GM12878 (cell line): Measurements from ENCODE around the gene PDZD2. TPM values are rescaled to one million over a fixed set of nuclear protein-coding genes. Genes with fewer than 3 reads are reported as not detected.

Experiments
- ATAC-seq: fragments of 200-7000 bp; cut with Tn5 transposase; 3 replicates; pipeline ENCODE4 v1.9.1; 2020; ENCODE audit warnings: mild to moderate bottlenecking, moderate library complexity
- BruUV-seq: library from RNA; stranded (reverse); fragments of 400-500 nt; replicated peaks from 2 replicates; lab custom pipeline; 2021; lab: Mats Ljungman, UMichigan
- CTCF ChIA-PET: fragments of 300-600 bp; sonication (Branson Sonifier 250); formaldehyde crosslinking; extraction: SDS; loops from one replicate; lab custom pipeline; 2021; ENCODE audit warnings: inconsistent platforms; lab: Yijun Ruan, JAX
- POLR2A ChIA-PET: fragments of 350-600 bp; formaldehyde crosslinking; extraction: SDS; loops from one replicate; lab custom pipeline; 2021; ENCODE audit warnings: inconsistent platforms; lab: Charles Lee
- RAD21 ChIA-PET: fragments of 300-600 bp; sonication (Branson Sonifier 250); formaldehyde crosslinking; loops from one replicate; lab custom pipeline; 2023; ENCODE audit warnings: antibody characterized with exemption; ENCODE audit not compliant: unreplicated experiment; lab: Charles Lee
- SMC1A ChIA-PET: fragments of 300-600 bp; sonication (Branson Sonifier 250); formaldehyde crosslinking; loops from one replicate; lab custom pipeline; 2023; ENCODE audit not compliant: unreplicated experiment, uncharacterized antibody; lab: Charles Lee
- DNase-seq: peaks from one replicate; pipeline ENCODE4 v3.0.0-alpha.2; 2011; ENCODE audit warnings: low read depth, low spot score
- FAIRE-seq: peaks from 3 replicates; lab custom pipeline; 2011; peaks lifted over from hg19 to GRCh38; lab: Jason Lieb, UNC
- H2AFZ ChIP-seq: 2 replicates; pipeline ENCODE4 v1.6.0; 2011; ENCODE audit warnings: low read depth, low read length, control low read depth; ENCODE audit not compliant: control insufficient read depth
- H3K27ac ChIP-seq: 2 replicates; pipeline ENCODE4 v1.5.1; 2011; ENCODE audit warnings: control low read depth; ENCODE audit not compliant: control insufficient read depth, insufficient read depth
- H3K27me3 ChIP-seq, 2 experiments: replicated peaks in 1 of 2; 2 replicates each; pipeline versions ENCODE4 v1.6.0 to v1.6.1; 2011; ENCODE audit warnings: low read length in 1 of 2; ENCODE audit not compliant: control insufficient read depth in 2 of 2, insufficient read depth in 2 of 2
- H3K36me3 ChIP-seq, 2 experiments: 2 replicates each; pipeline ENCODE4 v1.5.1; 2011; ENCODE audit warnings: low read length in 1 of 2; ENCODE audit not compliant: control insufficient read depth in 2 of 2, insufficient read depth in 2 of 2
- H3K4me1 ChIP-seq: 2 replicates; pipeline ENCODE4 v1.6.1; 2011; ENCODE audit warnings: mild to moderate bottlenecking, low read length, moderate library complexity, mixed read lengths; ENCODE audit not compliant: control insufficient read depth, insufficient read depth
- H3K4me2 ChIP-seq: 2 replicates; pipeline ENCODE4 v1.6.0; 2011; ENCODE audit warnings: control low read depth; ENCODE audit not compliant: control insufficient read depth, insufficient read depth
- H3K4me3 ChIP-seq: fragments of 200-600 bp; sonication (generic); 2 replicates; pipeline ENCODE4 v1.5.1; 2016
- H3K79me2 ChIP-seq: 2 replicates; pipeline ENCODE4 v1.6.0; 2011; ENCODE audit warnings: low read length; ENCODE audit not compliant: control insufficient read depth, insufficient read depth
- H3K9ac ChIP-seq: 2 replicates; pipeline ENCODE4 v1.8.0; 2011; ENCODE audit warnings: low read length, control low read depth, mixed read lengths; ENCODE audit not compliant: control insufficient read depth, insufficient read depth
- H3K9me3 ChIP-seq: replicated peaks from 3 replicates; pipeline ENCODE4 v1.5.1; 2011; ENCODE audit warnings: mild to moderate bottlenecking, low read length; ENCODE audit not compliant: control insufficient read depth, insufficient read depth
- H4K20me1 ChIP-seq: 2 replicates; pipeline ENCODE4 v1.6.0; 2011; ENCODE audit not compliant: control insufficient read depth, insufficient read depth
- ATF2 ChIP-seq: IDR thresholded peaks from 2 replicates; pipeline ENCODE4 v1.6.1; 2012; ENCODE audit warnings: low read length, inconsistent platforms
- EP300 ChIP-seq, 2 experiments: fragments of 150-350 bp in 1 of 2; IDR thresholded peaks; 2 replicates each; pipeline ENCODE4 v1.6.1; 2011 to 2012; ENCODE audit warnings: low read depth in 2 of 2, low read length in 2 of 2, borderline replicate concordance in 1 of 2, improper control_type of control experiment in 1 of 2, inconsistent platforms in 1 of 2; ENCODE audit not compliant: control insufficient read depth in 1 of 2
- EZH2 ChIP-seq: IDR thresholded peaks from 2 replicates; pipeline ENCODE4 v1.6.1; 2012; ENCODE audit warnings: low read depth, mild to moderate bottlenecking, control low read depth, inconsistent platforms, low read length, borderline replicate concordance; ENCODE audit not compliant: control insufficient read depth
- FOS ChIP-seq: IDR thresholded peaks from 3 replicates; pipeline ENCODE4 v1.6.1; 2011; ENCODE audit warnings: borderline replicate concordance; ENCODE audit not compliant: insufficient read length; ENCODE audit errors: extremely low read depth
- HCFC1 ChIP-seq: fragments of 150-350 bp; IDR thresholded peaks from 2 replicates; pipeline ENCODE4 v1.6.1; 2014; ENCODE audit warnings: low read length
- HDAC2 ChIP-seq: fragments of 200-600 bp; sonication (generic); IDR thresholded peaks from 2 replicates; pipeline ENCODE4 v1.6.1; 2017
- HDGF ChIP-seq: fragments of 450-650 bp; IDR thresholded peaks from 2 replicates; pipeline ENCODE4 v1.6.1; 2016; ENCODE audit warnings: antibody characterized with exemption
- MXI1 ChIP-seq: fragments of 150-350 bp; IDR thresholded peaks from 2 replicates; pipeline ENCODE4 v1.6.1; 2011; ENCODE audit warnings: low read depth, mild to moderate bottlenecking, inconsistent platforms, low read length, improper control_type of control experiment
- MYC ChIP-seq: IDR thresholded peaks from 2 replicates; pipeline ENCODE4 v1.6.1; 2011; ENCODE audit warnings: mild to moderate bottlenecking, low read length, moderate library complexity, inconsistent platforms; ENCODE audit not compliant: insufficient read depth, insufficient replicate concordance, insufficient read length, severe bottlenecking
- NFIC ChIP-seq: IDR thresholded peaks from 2 replicates; pipeline ENCODE4 v1.6.1; 2012; ENCODE audit warnings: low read depth, mild to moderate bottlenecking, inconsistent platforms, low read length, moderate library complexity
- NFYB ChIP-seq: IDR thresholded peaks from 2 replicates; pipeline ENCODE4 v1.6.1; 2011; ENCODE audit warnings: low read depth, mild to moderate bottlenecking, low read length, improper control_type of control experiment, moderate library complexity; ENCODE audit not compliant: insufficient read depth
- PML ChIP-seq: IDR thresholded peaks from 2 replicates; pipeline ENCODE4 v1.6.1; 2012; ENCODE audit warnings: low read length, inconsistent platforms
- POLR2AphosphoS5 ChIP-seq: IDR thresholded peaks from 2 replicates; pipeline ENCODE4 v1.6.1; 2011; ENCODE audit warnings: mild to moderate bottlenecking, low read length, inconsistent platforms
- RAD51 ChIP-seq: fragments of 450-650 bp; IDR thresholded peaks from 2 replicates; pipeline ENCODE4 v1.6.1; 2016; ENCODE audit warnings: moderate library complexity, mild to moderate bottlenecking, inconsistent platforms
- RELB ChIP-seq: fragments of 450-650 bp; IDR thresholded peaks from 2 replicates; pipeline ENCODE4 v1.6.1; 2017; ENCODE audit warnings: low read depth, mild to moderate bottlenecking, moderate library complexity
- RFX5 ChIP-seq: IDR thresholded peaks from 2 replicates; pipeline ENCODE4 v1.6.1; 2011; ENCODE audit warnings: low read depth, low read length, improper control_type of control experiment
- SIN3A ChIP-seq: IDR thresholded peaks from 2 replicates; pipeline ENCODE4 v1.6.1; 2012; ENCODE audit warnings: low read depth, low read length, improper control_type of control experiment
- SREBF1 ChIP-seq: IDR thresholded peaks from 2 replicates; pipeline ENCODE4 v1.6.1; 2012; ENCODE audit warnings: mild to moderate bottlenecking, low read length
- TCF3 ChIP-seq: IDR thresholded peaks from 2 replicates; pipeline ENCODE4 v1.6.1; 2012; ENCODE audit warnings: low read depth, mild to moderate bottlenecking, low read length, borderline replicate concordance; ENCODE audit not compliant: insufficient read depth
- ZNF384 ChIP-seq: IDR thresholded peaks from 2 replicates; pipeline ENCODE4 v1.6.1; 2012; ENCODE audit warnings: low read depth, mild to moderate bottlenecking, low read length, improper control_type of control experiment, borderline replicate concordance
- WGBS: methylation state at CpG from one replicate; pipeline ENCODE4 v1.1.6; 2016; ENCODE audit warnings: low lambda C conversion rate; ENCODE audit not compliant: insufficient replicate concordance, insufficient coverage; ENCODE audit errors: missing lambda C conversion rate; 5-methylcytosine and 5-hydroxymethylcytosine counted together
- in situ Hi-C: fragments of 300-500 bp; cut with MboI; formaldehyde crosslinking; loops from 9 replicates; pipeline ENCODE4 v1.14.3; 2018; ENCODE audit warnings: mixed read lengths
- intact Hi-C: fragments of 100-400 bp; cut with micrococcal nuclease; formaldehyde crosslinking; loops from one replicate; pipeline ENCODE4 v1.14.2; 2022; ENCODE audit not compliant: unreplicated experiment
- polyA plus RNA-seq, 11 experiments: library from polyadenylated mRNA; depleted of rRNA in 4 of 11; unstranded in 6 of 11; stranded (reverse) in 5 of 11; fragments of >200 nt; fragmentation: Nextera tagmentation in 4 of 11; fragmentation: Illumina TruSeq in 1 of 11; extraction: Ambion mirVana in 4 of 11; extraction: Trizol in 1 of 11; gene quantifications; 1 replicate in 1 of 11; 2 replicates in 10 of 11; pipeline versions ENCODE4 v1.2.1 to v1.2.3, GENCODE V29; 2011 to 2016; ENCODE audit warnings: inconsistent platforms in 2 of 11, missing spikeins in 2 of 11, low read depth in 1 of 11
- total RNA-seq, 4 experiments: library from RNA; depleted of rRNA in 3 of 4; stranded (reverse); fragments of >200 nt in 3 of 4; fragmentation: Illumina TruSeq in 1 of 4; extraction: Trizol in 1 of 4; gene quantifications; 2 replicates each; pipeline versions ENCODE4 v1.2.1 to v1.2.3, GENCODE V29; 2013 to 2021

The PDZD2 gene
- total and polyA plus RNA-seq, 10 of the 15 experiments (the other 5 are each of a cell fraction or from before 2014, with no cell fraction given) = 0.01 to 0.58 (median 0.29) TPM; not detected in 3

- H3K4me3 ChIP-seq = no peak overlapping the region
- ChIA-PET SMC1A (no interaction called here), POLR2A (no interaction called here), RAD21 (no interaction called here), CTCF (interaction anchor here (1.2 kb wide), 1 partner anchor 9 kb away, joined by 6 read pairs; no protein-coding TSS in a partner anchor)
- no peak overlapping the region for H2AFZ ChIP-seq
- no peaks in the 10 kb centered on the region for H3K79me2 ChIP-seq
- no peak for TF ChIP-seq MYC
- TF ChIP-seq HDAC2 = no peak
- no peak for TF ChIP-seq TCF3
- TF ChIP-seq EP300 (IDR thresholded peaks at IDR 0.05; ENCODE audit: borderline replicate concordance in 1 of 2, control insufficient read depth in 1 of 2, low read depth in 2 of 2, low read length in 2 of 2) = no peak
- no peak for TF ChIP-seq NFYB
- no peak for TF ChIP-seq FOS
- no peak for TF ChIP-seq POLR2AphosphoS5
- TF ChIP-seq RFX5 = no peak
- TF ChIP-seq SREBF1 = no peak
- TF ChIP-seq NFIC = no peak
- TF ChIP-seq RAD51 = no peak
- TF ChIP-seq SIN3A = no peak
- no peak for TF ChIP-seq PML
- no peak for TF ChIP-seq MXI1
- TF ChIP-seq EZH2 = no peak
- TF ChIP-seq ZNF384 = no peak
- no peak for TF ChIP-seq RELB
- no peak for TF ChIP-seq HCFC1
- no peak for TF ChIP-seq HDGF
- TF ChIP-seq ATF2 = no peak
- WGBS = 37% methylated on average over 10 of the region's 10 CpGs
- no peaks in the 10 kb centered on the region for H3K9me3 ChIP-seq
- FAIRE-seq (no peak), DNase-seq (no peak), ATAC-seq (no peak)
- in situ Hi-C loops = no loop called here
- BruUV-seq = no TSS peak
- H3K27ac ChIP-seq = no peak overlapping the region
- H3K4me2 ChIP-seq = no peak overlapping the region
- H3K4me1 ChIP-seq = no peaks in the 10 kb centered on the region
- intact Hi-C loops = no loop called here
- no peaks in the 10 kb centered on the region for H3K36me3 ChIP-seq
- H3K27me3 ChIP-seq = peaks cover 0 to 2% of the 10 kb centered on the region in 2 experiments; a peak in 1 of 4 replicates
- no peak overlapping the region for H3K9ac ChIP-seq
- no peaks in the 10 kb centered on the region for H4K20me1 ChIP-seq
Measured at GRCh38 chr5:31935496-31936369, 296.8 kb downstream of the PDZD2 start.
